Uterus (tissue), 4 donors: ENCODE data around the gene ZDHHC8. TPM values are rescaled to one million over a fixed set of nuclear protein-coding genes. Genes with fewer than 3 reads are reported as not detected.

Experiments used
- DNase-seq, 2 donors: peaks; one replicate each; pipeline ENCODE4 v3.0.0-alpha.2; 2019 to 2020
- H3K27ac ChIP-seq, 2 donors: fragments of 200-600 bp; sonication (generic); 1 replicate in 1 of 2; 2 replicates in 1 of 2; pipeline ENCODE4 v1.5.1; 2016 to 2018
- H3K27me3 ChIP-seq, 2 donors: fragments of 200-600 bp; sonication (generic); one replicate each; pipeline ENCODE4 v1.5.1; 2018 to 2019; ENCODE audit warnings: control low read depth in 1 of 2
- H3K36me3 ChIP-seq, 2 donors: fragments of 200-600 bp; sonication (generic); one replicate each; pipeline ENCODE4 v1.5.1; 2019; ENCODE audit warnings: control low read depth in 1 of 2
- H3K4me1 ChIP-seq, 2 donors: fragments of 200-600 bp; sonication (generic); one replicate each; pipeline ENCODE4 v1.5.1; 2018 to 2019; ENCODE audit warnings: control low read depth in 1 of 2
- H3K4me3 ChIP-seq, 2 donors: fragments of 200-600 bp; sonication (generic); 1 replicate in 1 of 2; 2 replicates in 1 of 2; pipeline ENCODE4 v1.5.1; 2018 to 2019; ENCODE audit warnings: mild to moderate bottlenecking in 1 of 2
- H3K9me3 ChIP-seq, 2 donors: fragments of 200-600 bp; sonication (generic); one replicate each; pipeline ENCODE4 v1.5.1; 2019; ENCODE audit warnings: control low read depth in 1 of 2
- POLR2A ChIP-seq, 2 donors: fragments of 450-650 bp; IDR thresholded peaks; one replicate each; pipeline ENCODE4 v1.6.1; 2016; ENCODE audit warnings: antibody characterized with exemption in 2 of 2, mild to moderate bottlenecking in 1 of 2, moderate library complexity in 1 of 2
- intact Hi-C: fragments of 100-400 bp; cut with DNase I; formaldehyde crosslinking; loops from one replicate; pipeline ENCODE4 v1.15.1; 2023; ENCODE audit warnings: low total_unique reads
- total RNA-seq, 4 donors: library from RNA; depleted of rRNA in 3 of 4; stranded (reverse); fragments of >200 nt in 3 of 4; gene quantifications; one replicate each; pipeline versions ENCODE4 v1.1.0 to v1.2.4, GENCODE V29; 2014 to 2023
- TF ChIP-seq, protein P1 (sequence below), 4 experiments: fragments of 200-600 bp in 2 of 4; fragments of 450-650 bp in 2 of 4; sonication (generic) in 2 of 4; IDR thresholded peaks; one replicate each; pipeline ENCODE4 v1.5.1; 2016 to 2019; ENCODE audit warnings: antibody characterized with exemption in 4 of 4, mild to moderate bottlenecking in 2 of 4, moderate library complexity in 1 of 4
- donor health status: DM: yes; HTN: yes; CAD: no.

The ZDHHC8 gene
- total RNA-seq, 4 donors from 2014 or later: 2.4 to 87.9 (median 20.1) TPM

DNA sequence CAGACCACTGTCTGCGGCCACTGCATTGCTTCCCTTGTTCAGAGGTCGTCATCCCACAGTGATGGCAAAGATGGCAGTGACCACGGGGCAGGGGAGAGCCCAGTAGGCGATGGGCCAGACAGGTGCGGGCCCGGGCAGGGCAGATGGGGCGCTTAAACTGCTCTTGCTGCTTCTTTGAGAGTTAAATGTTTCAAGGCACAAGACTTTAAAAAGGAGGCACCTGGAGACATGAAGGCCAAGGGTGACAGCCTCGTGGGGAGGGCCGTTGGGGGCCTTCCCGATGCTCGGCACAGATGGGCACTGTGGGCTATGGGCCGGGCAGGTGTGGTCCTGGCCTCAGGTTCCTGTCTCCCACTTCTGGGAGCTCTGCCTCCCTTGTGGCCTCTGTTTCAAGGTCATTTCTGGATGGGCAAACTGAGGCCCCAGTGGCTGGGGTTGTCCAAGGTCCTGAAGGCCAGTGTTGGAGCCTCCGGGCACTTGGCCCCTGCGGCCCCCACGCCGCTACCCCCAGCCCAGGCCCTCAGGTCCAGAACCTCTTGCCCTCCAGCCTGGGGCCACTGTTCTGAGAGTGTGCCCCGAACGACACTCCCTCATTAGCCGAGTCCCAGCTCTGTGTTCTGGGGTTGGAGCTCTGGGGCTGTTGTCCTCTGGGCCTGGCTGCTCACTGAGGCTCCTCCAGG lies 36.2 kb downstream of the ZDHHC8 start:
- Histone ChIP-seq H3K4me1 (no peaks in the 10 kb centered on the region), H3K36me3 (no peaks in the 10 kb centered on the region), H3K9me3 (no peaks in the 10 kb centered on the region), H3K27ac (no peak overlapping the region), H3K27me3 (no peaks in the 10 kb centered on the region), H3K4me3 (no peak overlapping the region)
- intact Hi-C loops: no loop called here
- TF ChIP-seq POLR2A (IDR thresholded peaks at IDR 0.05): no peak
- TF ChIP-seq, protein P1, sequence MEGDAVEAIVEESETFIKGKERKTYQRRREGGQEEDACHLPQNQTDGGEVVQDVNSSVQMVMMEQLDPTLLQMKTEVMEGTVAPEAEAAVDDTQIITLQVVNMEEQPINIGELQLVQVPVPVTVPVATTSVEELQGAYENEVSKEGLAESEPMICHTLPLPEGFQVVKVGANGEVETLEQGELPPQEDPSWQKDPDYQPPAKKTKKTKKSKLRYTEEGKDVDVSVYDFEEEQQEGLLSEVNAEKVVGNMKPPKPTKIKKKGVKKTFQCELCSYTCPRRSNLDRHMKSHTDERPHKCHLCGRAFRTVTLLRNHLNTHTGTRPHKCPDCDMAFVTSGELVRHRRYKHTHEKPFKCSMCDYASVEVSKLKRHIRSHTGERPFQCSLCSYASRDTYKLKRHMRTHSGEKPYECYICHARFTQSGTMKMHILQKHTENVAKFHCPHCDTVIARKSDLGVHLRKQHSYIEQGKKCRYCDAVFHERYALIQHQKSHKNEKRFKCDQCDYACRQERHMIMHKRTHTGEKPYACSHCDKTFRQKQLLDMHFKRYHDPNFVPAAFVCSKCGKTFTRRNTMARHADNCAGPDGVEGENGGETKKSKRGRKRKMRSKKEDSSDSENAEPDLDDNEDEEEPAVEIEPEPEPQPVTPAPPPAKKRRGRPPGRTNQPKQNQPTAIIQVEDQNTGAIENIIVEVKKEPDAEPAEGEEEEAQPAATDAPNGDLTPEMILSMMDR (IDR thresholded peaks at IDR 0.05): no peak
- DNase-seq: no peak

DNA sequence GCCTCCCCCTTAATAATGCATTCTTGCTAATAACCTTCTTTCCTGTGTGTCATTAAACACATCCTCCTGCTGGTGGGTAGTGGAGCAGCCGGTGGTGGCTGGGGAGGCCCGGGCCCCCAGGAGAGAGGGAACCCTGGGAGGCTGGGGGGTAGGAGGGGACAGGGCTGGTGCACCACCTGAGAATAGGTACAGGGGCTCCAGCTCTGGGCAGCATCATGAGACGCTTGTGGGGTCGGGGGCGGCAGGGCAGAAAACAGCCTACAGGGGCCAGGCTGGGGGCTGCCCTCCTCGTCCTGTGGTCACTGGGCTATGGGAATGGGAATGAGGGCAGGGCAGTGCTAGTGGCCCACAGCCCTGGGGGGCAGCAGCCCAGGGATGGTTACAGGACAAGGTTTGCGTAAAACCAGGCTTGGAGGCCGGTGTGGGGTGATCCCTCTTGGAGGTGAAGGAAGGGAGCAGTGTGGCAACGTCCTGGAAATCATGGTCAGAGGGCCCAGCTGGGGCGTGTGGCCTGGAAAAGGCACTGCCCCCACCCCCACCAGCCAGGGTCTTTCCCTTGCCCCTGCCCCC lies 37.7 kb downstream of the ZDHHC8 start:
- no peaks in the 10 kb centered on the region for H3K27me3 ChIP-seq
- no peak for DNase-seq
- no peaks in the 10 kb centered on the region for H3K9me3 ChIP-seq
- no peak overlapping the region for H3K4me3 ChIP-seq
- H3K4me1 ChIP-seq: no peaks in the 10 kb centered on the region
- no peak overlapping the region for H3K27ac ChIP-seq
- intact Hi-C loops: no loop called here
- no peak for TF ChIP-seq POLR2A (IDR thresholded peaks at IDR 0.05)
- TF ChIP-seq, protein P1 (IDR thresholded peaks at IDR 0.05): no peak
- no peaks in the 10 kb centered on the region for H3K36me3 ChIP-seq

DNA sequence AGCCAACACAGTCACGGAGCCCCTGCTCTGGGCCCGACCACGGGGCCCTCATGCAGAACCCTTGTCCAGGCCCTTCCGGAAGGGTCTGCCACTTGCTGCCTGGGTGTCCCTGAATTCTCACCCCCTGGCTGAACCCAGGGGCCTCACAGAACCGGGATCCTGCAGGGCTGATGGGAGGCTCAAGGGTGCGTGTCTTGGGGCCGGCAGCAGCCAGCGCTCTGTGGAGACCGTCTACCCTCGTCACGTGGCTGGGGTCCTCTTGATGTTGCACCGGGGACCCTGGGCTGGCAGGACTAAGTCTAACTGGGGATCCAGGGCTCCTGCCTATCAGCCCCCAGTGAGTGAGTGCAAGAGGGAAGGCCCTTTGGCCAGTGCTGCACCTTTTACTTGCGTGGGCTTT lies 38.6 kb downstream of the ZDHHC8 start:
- TF ChIP-seq POLR2A (IDR thresholded peaks at IDR 0.05): no peak
- TF ChIP-seq, protein P1 (IDR thresholded peaks at IDR 0.05): no peak
- Histone ChIP-seq H3K4me3 (no peak overlapping the region), H3K27ac (no peak overlapping the region), H3K27me3 (no peaks in the 10 kb centered on the region), H3K9me3 (no peaks in the 10 kb centered on the region), H3K4me1 (no peaks in the 10 kb centered on the region), H3K36me3 (no peaks in the 10 kb centered on the region)
- intact Hi-C loops: no loop called here
- no peak for DNase-seq

DNA sequence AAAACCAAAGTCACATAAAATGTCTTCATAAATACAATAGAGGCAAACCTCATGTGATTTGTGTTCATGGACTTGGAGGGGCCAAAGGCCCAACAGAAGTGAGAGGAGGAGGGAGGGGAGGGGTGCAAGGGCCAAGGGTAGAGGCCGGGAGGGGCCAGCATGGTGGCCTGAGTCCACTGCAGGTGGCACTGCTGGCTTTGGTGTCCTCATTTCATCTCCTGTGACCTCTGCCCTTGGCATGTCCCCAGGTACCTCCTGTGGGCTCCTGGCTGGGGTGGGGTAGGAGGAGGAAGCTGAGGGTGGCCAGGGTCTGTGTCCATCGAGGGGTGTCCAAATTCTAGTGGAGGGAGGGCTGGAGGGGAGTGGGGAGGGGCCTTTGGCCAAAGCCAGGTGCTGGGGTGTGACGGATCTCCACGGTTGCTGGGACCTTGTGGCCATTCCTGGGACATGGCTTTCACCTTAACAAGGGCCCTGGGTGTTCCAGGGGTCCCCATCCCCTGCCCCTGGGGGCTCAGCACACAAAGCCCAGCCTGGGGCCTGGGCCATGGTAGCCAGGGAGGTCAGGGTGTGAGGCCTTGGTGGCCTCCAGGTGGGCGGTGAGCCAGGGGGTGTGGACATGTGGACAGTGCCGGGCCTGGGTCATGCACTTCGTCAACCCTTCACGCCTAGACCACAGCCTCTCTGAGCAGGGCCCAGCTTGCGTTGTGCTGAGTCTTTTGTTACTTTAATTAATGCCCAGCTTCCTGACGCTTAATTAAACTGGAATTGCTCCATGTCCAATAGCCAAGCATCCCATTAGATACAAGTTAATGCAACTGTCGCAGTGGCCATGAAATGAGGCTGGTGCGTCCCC lies 39.9 kb downstream of the ZDHHC8 start:
- TF ChIP-seq POLR2A (IDR thresholded peaks at IDR 0.05): no peak
- TF ChIP-seq, protein P1 (IDR thresholded peaks at IDR 0.05): no peak
- intact Hi-C loops: no loop called here
- no peak overlapping the region for H3K4me3 ChIP-seq

DNA sequence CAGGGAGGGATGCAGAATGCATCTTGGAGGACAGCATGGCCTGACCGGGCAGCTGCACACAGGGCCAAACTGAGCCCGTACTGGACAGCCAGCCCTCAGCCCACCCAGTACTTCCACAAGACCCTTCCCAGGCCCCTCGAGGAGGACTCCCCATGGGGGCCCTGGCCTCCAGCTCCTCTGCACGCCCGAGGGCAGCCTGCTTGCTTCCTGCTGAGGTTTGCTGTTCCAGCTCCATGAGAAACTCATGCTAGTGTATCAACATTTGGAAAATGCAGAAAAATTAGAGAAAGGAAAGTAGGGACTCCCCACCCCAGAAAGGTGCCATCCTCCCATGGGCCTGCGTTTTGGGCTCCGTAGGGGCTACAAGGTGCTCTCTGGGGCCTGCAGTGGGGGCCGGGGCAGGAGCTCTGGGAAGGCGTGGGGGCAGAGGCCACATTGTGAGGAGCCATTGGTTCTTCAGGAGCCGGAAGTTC lies 40.6 kb downstream of the ZDHHC8 start:
- no peak for DNase-seq
- Histone ChIP-seq H3K4me1 (no peaks in the 10 kb centered on the region), H3K9me3 (no peaks in the 10 kb centered on the region), H3K27ac (no peak overlapping the region), H3K27me3 (no peaks in the 10 kb centered on the region), H3K36me3 (no peaks in the 10 kb centered on the region), H3K4me3 (no peak overlapping the region)
- no peak for TF ChIP-seq POLR2A (IDR thresholded peaks at IDR 0.05)
- TF ChIP-seq, protein P1 (IDR thresholded peaks at IDR 0.05): no peak
- intact Hi-C loops: no loop called here

More for the DNA sequence above, 39.9 kb downstream of the ZDHHC8 start:
- Histone ChIP-seq H3K9me3 (no peaks in the 10 kb centered on the region), H3K36me3 (no peaks in the 10 kb centered on the region), H3K4me1 (no peaks in the 10 kb centered on the region), H3K27ac (no peak overlapping the region), H3K27me3 (no peaks in the 10 kb centered on the region)
- DNase-seq: no peak
